RWPE2 (cell line): Measurements from ENCODE around the gene CEP55.

ENCODE experiments used
- ATAC-seq: fragments of 200-7000 bp; cut with Tn5 transposase; 3 replicates; pipeline ENCODE4 v1.9.1; 2021; ENCODE audit warnings: low read depth
- DNase-seq: peaks from one replicate; pipeline ENCODE4 v3.0.0-alpha.2; 2020; ENCODE audit warnings: low spot score
- H3K27ac ChIP-seq: fragments of 450-650 bp; 2 replicates; pipeline ENCODE4 v1.5.1; 2017; ENCODE audit warnings: mild to moderate bottlenecking; ENCODE audit not compliant: poor library complexity, severe bottlenecking
- H3K27me3 ChIP-seq: fragments of 250-450 bp; sonication (Bioruptor Pico); 2 replicates; pipeline ENCODE4 v1.5.1; 2021; ENCODE audit warnings: mild to moderate bottlenecking, moderate library complexity; ENCODE audit not compliant: insufficient read depth, poor library complexity, severe bottlenecking
- H3K36me3 ChIP-seq: fragments of 250-450 bp; sonication (Bioruptor Pico); 2 replicates; pipeline ENCODE4 v1.5.1; 2020; ENCODE audit warnings: low read depth, mild to moderate bottlenecking, moderate library complexity
- H3K4me1 ChIP-seq: fragments of 250-450 bp; sonication (Bioruptor Pico); 2 replicates; pipeline ENCODE4 v1.5.1; 2021; ENCODE audit warnings: mild to moderate bottlenecking, moderate library complexity; ENCODE audit not compliant: insufficient read depth, poor library complexity, severe bottlenecking
- H3K4me3 ChIP-seq: fragments of 250-450 bp; sonication (Bioruptor Pico); 2 replicates; pipeline ENCODE4 v1.5.1; 2021; ENCODE audit warnings: mild to moderate bottlenecking, moderate library complexity; ENCODE audit not compliant: severe bottlenecking
- H3K9me3 ChIP-seq: fragments of 250-450 bp; sonication (Bioruptor Pico); 2 replicates; pipeline ENCODE4 v1.5.1; 2021; ENCODE audit warnings: mild to moderate bottlenecking, moderate library complexity; ENCODE audit not compliant: severe bottlenecking
- CTCF ChIP-seq: fragments of 450-650 bp; IDR thresholded peaks from one replicate; pipeline ENCODE4 v1.5.1; 2017; ENCODE audit warnings: mild to moderate bottlenecking, moderate library complexity; ENCODE audit not compliant: poor library complexity, severe bottlenecking

The CEP55 gene

GRCh38 chr10:93512565-93512964 lies 16.2 kb downstream of the CEP55 start:
- no peak for TF ChIP-seq CTCF
- DNase-seq (no peak), ATAC-seq (no peak)
- Histone ChIP-seq H3K4me1 (no peaks in the 10 kb centered on the region), H3K4me3 (no peak overlapping the region), H3K36me3 (peaks cover 90% of the 10 kb centered on the region), H3K27me3 (no peaks in the 10 kb centered on the region), H3K27ac (no peak overlapping the region), H3K9me3 (no peaks in the 10 kb centered on the region)

GRCh38 chr10:93513091-93513490 lies 16.7 kb downstream of the CEP55 start:
- ATAC-seq (no peak), DNase-seq (no peak)
- Histone ChIP-seq H3K9me3 (no peaks in the 10 kb centered on the region), H3K4me1 (no peaks in the 10 kb centered on the region), H3K4me3 (no peak overlapping the region), H3K27me3 (no peaks in the 10 kb centered on the region), H3K27ac (no peak overlapping the region), H3K36me3 (peaks cover 90% of the 10 kb centered on the region)
- no peak for TF ChIP-seq CTCF

GRCh38 chr10:93514521-93514920 lies 18.1 kb downstream of the CEP55 start:
- no peak overlapping the region for H3K4me3 ChIP-seq
- H3K4me1 ChIP-seq: no peaks in the 10 kb centered on the region
- DNase-seq (no peak), ATAC-seq (no peak)
- TF ChIP-seq CTCF: no peak
- no peaks in the 10 kb centered on the region for H3K27me3 ChIP-seq
- H3K36me3 ChIP-seq: peaks cover 91% of the 10 kb centered on the region
- no peaks in the 10 kb centered on the region for H3K9me3 ChIP-seq
- H3K27ac ChIP-seq: no peak overlapping the region

- Histone ChIP-seq H3K4me1 (no peaks in the 10 kb centered on the region), H3K27ac (no peak overlapping the region), H3K36me3 (peaks cover 91% of the 10 kb centered on the region), H3K9me3 (no peaks in the 10 kb centered on the region), H3K27me3 (no peaks in the 10 kb centered on the region), H3K4me3 (no peak overlapping the region)
- TF ChIP-seq CTCF: no peak
- ATAC-seq: no peak
- no peak for DNase-seq
Observed at GRCh38 chr10:93515071-93516005, 18.9 kb downstream of the CEP55 start.

GRCh38 chr10:93516006-93516380 lies 19.6 kb downstream of the CEP55 start:
- ATAC-seq: no peak
- Histone ChIP-seq H3K4me1 (no peaks in the 10 kb centered on the region), H3K4me3 (no peak overlapping the region), H3K27me3 (no peaks in the 10 kb centered on the region), H3K36me3 (peaks cover 94% of the 10 kb centered on the region), H3K27ac (no peak overlapping the region), H3K9me3 (no peaks in the 10 kb centered on the region)
- TF ChIP-seq CTCF: no peak
- DNase-seq: no peak
